ENCODE data around the gene IL10RB. TPM values are rescaled to one million over a fixed set of nuclear protein-coding genes. Genes with fewer than 3 reads are reported as not detected.

Gene IL10RB
- polyA plus RNA-seq, 1 donor, result 76.6 TPM

DNA sequence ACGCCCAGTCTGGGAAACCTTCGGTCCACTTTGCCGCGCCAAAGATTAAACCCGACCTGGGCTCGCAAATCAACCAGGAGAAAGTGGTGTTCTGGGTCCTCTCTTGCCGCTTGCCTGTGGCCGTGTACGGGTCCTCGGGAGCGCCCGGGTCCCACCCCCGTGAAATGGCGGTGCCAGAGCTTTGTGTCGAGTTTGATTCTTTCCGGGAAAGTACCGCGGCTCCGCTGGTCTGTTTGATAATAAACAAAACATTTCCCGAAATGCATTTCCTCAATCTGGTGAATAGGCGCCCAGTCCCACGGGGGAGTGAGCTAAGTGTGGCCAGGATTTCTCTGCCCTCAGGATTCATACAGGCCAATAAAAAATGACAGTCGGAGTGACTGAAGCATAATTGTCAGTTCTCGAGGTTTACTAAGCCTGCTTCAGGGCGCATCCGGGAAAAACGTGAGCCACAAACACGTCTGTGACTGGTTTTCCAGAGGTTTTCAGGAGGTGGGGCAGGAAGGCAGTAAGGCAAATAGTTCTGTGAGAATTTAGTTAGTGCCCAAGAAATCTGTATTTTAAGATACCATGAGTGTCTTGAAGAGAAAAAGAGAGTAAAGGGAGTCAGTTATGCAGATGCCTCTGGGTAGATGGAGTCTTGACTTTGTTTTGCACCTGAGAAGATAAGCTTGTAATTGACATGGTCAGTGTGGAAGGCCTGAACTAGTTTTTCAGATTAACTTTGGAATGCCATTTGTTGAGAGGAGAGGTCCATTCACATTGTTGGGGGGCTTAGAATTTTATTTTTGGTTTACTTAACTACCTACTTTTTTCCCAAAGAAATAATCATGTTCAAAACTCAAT lies 59.3 kb downstream of the IL10RB start:
- no peaks in the 10 kb centered on the region for H3K4me1 ChIP-seq (ENCODE audit: control insufficient read depth, insufficient read depth, low read length)
- peak overlapping the region; percentile 95 for H3K4me3 ChIP-seq (ENCODE audit: low read length)
- no peaks in the 10 kb centered on the region for H3K27me3 ChIP-seq (ENCODE audit: control insufficient read depth, insufficient read depth, low read length)
- peaks cover 2% of the 10 kb centered on the region for H3K36me3 ChIP-seq (ENCODE audit: control insufficient read depth, insufficient read depth, low read length)
- no CpG with 5 or more reads among the region's 28 CpGs for WGBS (ENCODE audit: insufficient coverage, low lambda C conversion rate)
- peak overlapping the region; percentile 98 for H3K27ac ChIP-seq (ENCODE audit: low read length)
- DNase-seq, result peak; percentile 50 to 81
- H3K9me3 ChIP-seq (ENCODE audit: control insufficient read depth, low read depth, low read length), result no peaks in the 10 kb centered on the region

DNA sequence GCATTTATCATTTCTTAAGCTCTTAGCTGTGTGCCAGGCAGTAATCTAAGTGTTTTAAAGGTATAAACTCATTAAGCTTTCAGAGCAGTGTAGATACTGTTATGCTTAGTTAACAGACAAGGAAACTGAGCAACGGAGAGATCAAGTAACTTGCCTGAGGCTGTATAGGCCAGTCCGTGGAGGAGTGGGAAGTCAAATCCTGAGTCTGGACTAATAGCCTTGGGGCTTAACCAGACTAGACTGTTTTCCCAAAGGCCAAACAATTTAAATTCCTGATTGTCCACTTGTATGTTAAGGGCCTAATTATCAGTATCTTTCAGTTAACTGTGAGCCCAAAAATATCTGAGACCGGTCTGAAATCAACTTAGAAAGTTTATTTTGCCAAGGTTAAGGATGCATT lies 61.2 kb downstream of the IL10RB start:
- peaks cover 15% of the 10 kb centered on the region for H3K36me3 ChIP-seq (ENCODE audit: control insufficient read depth, insufficient read depth, low read length)
- H3K4me1 ChIP-seq (ENCODE audit: control insufficient read depth, insufficient read depth, low read length), result no peaks in the 10 kb centered on the region
- no CpG with 5 or more reads among the region's 3 CpGs for WGBS (ENCODE audit: insufficient coverage, low lambda C conversion rate)
- DNase-seq, result no peak
- H3K27ac ChIP-seq (ENCODE audit: low read length), result no peak overlapping the region
- no peaks in the 10 kb centered on the region for H3K27me3 ChIP-seq (ENCODE audit: control insufficient read depth, insufficient read depth, low read length)
- H3K4me3 ChIP-seq (ENCODE audit: low read length), result no peak overlapping the region
- peaks cover 3% of the 10 kb centered on the region for H3K9me3 ChIP-seq (ENCODE audit: control insufficient read depth, low read depth, low read length)

DNA sequence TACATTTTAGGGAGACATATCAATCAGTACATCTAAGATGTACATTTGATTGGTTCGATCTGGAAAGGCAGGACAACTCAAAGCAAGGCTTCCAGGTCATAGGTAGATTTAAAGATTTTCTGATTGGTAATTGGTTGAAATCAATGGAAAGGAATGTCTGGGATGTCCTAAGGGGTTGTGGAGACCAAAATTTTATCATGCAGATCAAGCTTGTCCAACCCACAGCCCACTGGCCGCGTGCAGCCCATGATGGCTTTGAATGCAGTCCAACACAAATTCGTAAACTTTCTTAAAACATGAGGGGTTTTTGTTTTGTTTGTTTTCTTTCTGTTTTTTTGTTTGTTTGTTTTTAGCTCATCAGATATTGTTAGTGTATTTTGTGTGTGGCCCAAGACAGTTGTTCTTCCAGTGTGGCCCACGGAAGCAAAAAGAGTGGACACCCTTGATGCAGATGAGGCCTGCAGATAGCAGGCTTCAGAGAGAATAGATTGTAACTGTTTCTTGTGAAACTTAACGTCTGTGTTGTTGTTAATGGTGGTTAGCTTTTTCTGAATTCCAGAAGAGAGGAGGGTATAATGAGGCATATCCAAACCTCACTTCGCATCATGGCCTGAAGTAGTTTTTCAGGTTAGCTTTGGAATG lies 61.7 kb downstream of the IL10RB start:
- WGBS (ENCODE audit: insufficient coverage, low lambda C conversion rate), result 100% methylated on average over 1 of the region's 7 CpGs
- DNase-seq, result no peak

DNA sequence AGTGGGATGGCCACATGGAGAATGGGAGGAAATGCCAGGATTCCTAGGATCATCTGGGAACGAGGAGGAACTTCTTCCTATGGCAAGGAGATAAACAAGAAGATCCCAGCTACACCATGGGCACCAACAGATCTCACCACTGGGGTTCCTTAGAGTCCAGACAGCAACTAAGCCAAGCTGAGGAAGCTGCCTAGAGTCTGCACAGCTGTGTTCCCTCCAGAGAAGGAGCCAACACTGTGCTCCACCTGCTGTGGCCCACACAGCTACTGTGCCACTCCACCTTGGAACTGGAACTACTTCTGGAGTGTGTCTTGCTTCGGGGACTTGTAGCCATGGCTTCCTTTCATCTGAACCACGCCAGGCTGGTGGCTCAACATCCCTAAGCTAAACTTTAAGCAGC lies 64.6 kb downstream of the IL10RB start:
- Histone ChIP-seq H3K4me3 (ENCODE audit: low read length) (no peak overlapping the region), H3K9me3 (ENCODE audit: control insufficient read depth, low read depth, low read length) (peaks cover 6% of the 10 kb centered on the region), H3K4me1 (ENCODE audit: control insufficient read depth, insufficient read depth, low read length) (no peaks in the 10 kb centered on the region), H3K36me3 (ENCODE audit: control insufficient read depth, insufficient read depth, low read length) (peaks cover 15% of the 10 kb centered on the region), H3K27me3 (ENCODE audit: control insufficient read depth, insufficient read depth, low read length) (no peaks in the 10 kb centered on the region), H3K27ac (ENCODE audit: low read length) (no peak overlapping the region)
- whole genome bisulfite sequencing (ENCODE audit: insufficient coverage, low lambda C conversion rate), result 80% methylated on average over 1 of the region's 3 CpGs
- DNase-seq, result no peak

More for the DNA sequence above, 61.7 kb downstream of the IL10RB start:
- H3K4me3 ChIP-seq (ENCODE audit: low read length), result no peak overlapping the region
- H3K27ac ChIP-seq (ENCODE audit: low read length), result no peak overlapping the region
- peaks cover 15% of the 10 kb centered on the region for H3K36me3 ChIP-seq (ENCODE audit: control insufficient read depth, insufficient read depth, low read length)
- no peaks in the 10 kb centered on the region for H3K4me1 ChIP-seq (ENCODE audit: control insufficient read depth, insufficient read depth, low read length)
- no peaks in the 10 kb centered on the region for H3K27me3 ChIP-seq (ENCODE audit: control insufficient read depth, insufficient read depth, low read length)
- H3K9me3 ChIP-seq (ENCODE audit: control insufficient read depth, low read depth, low read length), result peaks cover 3% of the 10 kb centered on the region

DNA sequence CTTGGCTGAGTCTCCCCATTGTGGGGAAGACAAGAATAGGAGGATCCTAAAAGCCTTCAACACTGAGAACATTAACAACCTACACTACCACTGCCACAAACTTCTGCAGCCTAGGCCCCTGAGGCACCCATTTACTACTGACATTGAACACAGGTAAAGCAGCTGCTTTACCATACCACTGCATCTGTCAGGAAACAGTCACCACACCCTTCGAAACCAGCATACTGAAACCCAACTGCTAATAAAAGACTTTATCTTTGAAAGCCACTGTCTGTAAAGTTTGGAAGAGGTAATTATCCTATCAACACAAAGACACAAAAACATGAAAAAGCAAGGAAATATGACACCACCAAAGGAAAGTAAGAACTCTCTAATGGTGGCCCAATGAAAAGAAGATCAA lies 66.0 kb downstream of the IL10RB start:
- Histone ChIP-seq H3K4me1 (ENCODE audit: control insufficient read depth, insufficient read depth, low read length) (no peaks in the 10 kb centered on the region), H3K36me3 (ENCODE audit: control insufficient read depth, insufficient read depth, low read length) (peaks cover 18% of the 10 kb centered on the region), H3K27me3 (ENCODE audit: control insufficient read depth, insufficient read depth, low read length) (no peaks in the 10 kb centered on the region), H3K27ac (ENCODE audit: low read length) (no peak overlapping the region), H3K9me3 (ENCODE audit: control insufficient read depth, low read depth, low read length) (peaks cover 6% of the 10 kb centered on the region), H3K4me3 (ENCODE audit: low read length) (no peak overlapping the region)
- no peak for DNase-seq
- WGBS (ENCODE audit: insufficient coverage, low lambda C conversion rate), result no CpG with 5 or more reads among the region's 1 CpG

DNA sequence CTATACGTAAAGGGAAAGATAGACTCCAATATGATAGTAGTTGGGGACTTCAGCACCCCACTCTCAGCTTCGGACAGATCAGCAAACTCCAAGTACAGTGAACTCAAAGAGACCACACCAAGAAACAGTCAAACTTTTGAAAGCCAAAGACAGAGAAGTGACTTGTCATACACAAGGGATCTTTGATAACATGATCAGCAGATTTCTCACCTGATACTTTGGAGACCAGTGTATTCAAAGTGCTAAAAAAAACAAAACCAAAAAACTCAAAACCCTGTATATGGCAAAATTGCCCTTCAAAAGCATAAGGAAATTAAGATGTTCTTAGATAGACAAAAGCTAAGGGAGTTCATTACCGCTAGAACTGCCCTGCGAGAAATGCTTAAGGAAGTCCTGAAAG lies 68.0 kb downstream of the IL10RB start:
- Histone ChIP-seq H3K9me3 (ENCODE audit: control insufficient read depth, low read depth, low read length) (peaks cover 6% of the 10 kb centered on the region), H3K4me1 (ENCODE audit: control insufficient read depth, insufficient read depth, low read length) (no peaks in the 10 kb centered on the region), H3K36me3 (ENCODE audit: control insufficient read depth, insufficient read depth, low read length) (peaks cover 19% of the 10 kb centered on the region), H3K27me3 (ENCODE audit: control insufficient read depth, insufficient read depth, low read length) (no peaks in the 10 kb centered on the region), H3K27ac (ENCODE audit: low read length) (no peak overlapping the region), H3K4me3 (ENCODE audit: low read length) (no peak overlapping the region)
- WGBS (ENCODE audit: insufficient coverage, low lambda C conversion rate), result no CpG with 5 or more reads among the region's 4 CpGs
- DNase-seq, result no peak

DNA sequence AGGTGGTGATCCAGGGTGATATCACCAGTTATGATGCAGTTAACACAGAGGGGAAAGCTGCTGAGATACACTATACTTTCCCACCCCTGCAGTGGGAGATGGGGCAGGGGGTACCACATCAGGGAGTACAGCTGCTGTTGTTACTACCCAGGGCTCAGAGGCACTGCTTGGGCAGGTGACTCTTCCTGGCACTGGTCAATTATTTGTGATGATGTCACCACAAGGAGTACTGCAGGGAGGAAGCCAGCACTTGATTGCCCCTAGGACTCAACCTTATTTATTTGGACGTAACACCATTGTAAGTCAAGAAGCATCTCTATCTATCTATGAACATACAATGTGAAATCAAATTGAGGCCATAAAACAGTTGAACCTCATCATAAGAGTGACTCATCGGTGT lies 68.7 kb downstream of the IL10RB start:
- Histone ChIP-seq H3K4me3 (ENCODE audit: low read length) (no peak overlapping the region), H3K4me1 (ENCODE audit: control insufficient read depth, insufficient read depth, low read length) (no peaks in the 10 kb centered on the region), H3K9me3 (ENCODE audit: control insufficient read depth, low read depth, low read length) (peaks cover 6% of the 10 kb centered on the region), H3K27me3 (ENCODE audit: control insufficient read depth, insufficient read depth, low read length) (no peaks in the 10 kb centered on the region), H3K27ac (ENCODE audit: low read length) (no peak overlapping the region), H3K36me3 (ENCODE audit: control insufficient read depth, insufficient read depth, low read length) (peaks cover 19% of the 10 kb centered on the region)
- no peak for DNase-seq
- WGBS (ENCODE audit: insufficient coverage, low lambda C conversion rate), result 100% methylated on average over 1 of the region's 2 CpGs

DNA sequence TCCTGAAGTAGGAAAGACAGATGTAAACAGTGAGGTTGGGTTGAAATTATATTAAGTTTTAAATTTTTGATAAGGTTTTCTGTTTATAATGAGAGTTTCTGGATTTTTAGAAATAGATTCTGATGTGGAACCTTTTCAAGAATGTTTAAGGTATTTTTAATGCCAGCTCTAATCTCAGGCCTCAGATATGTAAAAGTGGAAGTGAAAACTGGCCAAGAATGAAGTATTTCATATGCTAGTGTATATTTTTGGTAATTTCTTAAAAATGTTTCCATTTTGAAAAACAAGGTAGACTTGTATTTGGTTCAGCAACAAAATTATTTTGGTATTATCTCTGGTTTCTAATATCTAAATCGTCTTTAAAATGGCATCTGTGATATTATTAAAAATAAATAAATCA lies 73.0 kb downstream of the IL10RB start:
- peaks cover 36% of the 10 kb centered on the region for H3K36me3 ChIP-seq (ENCODE audit: control insufficient read depth, insufficient read depth, low read length)
- WGBS (ENCODE audit: insufficient coverage, low lambda C conversion rate), result no CpG with 5 or more reads among the region's 1 CpG

DNA sequence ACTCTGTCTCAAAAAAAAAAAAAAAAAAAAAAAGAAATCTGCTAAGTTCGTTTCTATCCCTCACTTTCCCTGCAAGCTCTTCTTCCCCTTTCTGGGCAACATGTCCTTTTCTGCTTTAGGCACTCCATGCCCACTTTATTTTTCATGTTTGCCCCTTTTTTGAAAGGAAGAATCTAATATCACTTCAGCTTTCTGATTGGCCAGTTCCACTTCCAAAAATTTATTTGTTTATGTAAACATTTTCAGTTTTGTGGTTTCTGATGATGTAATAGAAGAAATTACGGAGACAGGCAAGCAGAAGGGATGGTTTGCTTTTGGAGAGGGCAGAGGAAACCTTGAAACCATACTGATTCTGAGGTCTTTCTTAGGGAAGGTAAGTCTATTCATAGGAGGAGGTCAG lies 73.8 kb downstream of the IL10RB start:
- Histone ChIP-seq H3K4me3 (ENCODE audit: low read length) (no peak overlapping the region), H3K4me1 (ENCODE audit: control insufficient read depth, insufficient read depth, low read length) (no peaks in the 10 kb centered on the region), H3K27me3 (ENCODE audit: control insufficient read depth, insufficient read depth, low read length) (no peaks in the 10 kb centered on the region), H3K36me3 (ENCODE audit: control insufficient read depth, insufficient read depth, low read length) (peaks cover 37% of the 10 kb centered on the region), H3K27ac (ENCODE audit: low read length) (no peak overlapping the region), H3K9me3 (ENCODE audit: control insufficient read depth, low read depth, low read length) (no peaks in the 10 kb centered on the region)
- 80% methylated on average over 2 of the region's 2 CpGs for WGBS (ENCODE audit: insufficient coverage, low lambda C conversion rate)
- no peak for DNase-seq

More for the DNA sequence above, 73.0 kb downstream of the IL10RB start:
- no peak for DNase-seq
- H3K27me3 ChIP-seq (ENCODE audit: control insufficient read depth, insufficient read depth, low read length), result no peaks in the 10 kb centered on the region
- no peaks in the 10 kb centered on the region for H3K4me1 ChIP-seq (ENCODE audit: control insufficient read depth, insufficient read depth, low read length)
- no peaks in the 10 kb centered on the region for H3K9me3 ChIP-seq (ENCODE audit: control insufficient read depth, low read depth, low read length)
- no peak overlapping the region for H3K4me3 ChIP-seq (ENCODE audit: low read length)
- no peak overlapping the region for H3K27ac ChIP-seq (ENCODE audit: low read length)

DNA sequence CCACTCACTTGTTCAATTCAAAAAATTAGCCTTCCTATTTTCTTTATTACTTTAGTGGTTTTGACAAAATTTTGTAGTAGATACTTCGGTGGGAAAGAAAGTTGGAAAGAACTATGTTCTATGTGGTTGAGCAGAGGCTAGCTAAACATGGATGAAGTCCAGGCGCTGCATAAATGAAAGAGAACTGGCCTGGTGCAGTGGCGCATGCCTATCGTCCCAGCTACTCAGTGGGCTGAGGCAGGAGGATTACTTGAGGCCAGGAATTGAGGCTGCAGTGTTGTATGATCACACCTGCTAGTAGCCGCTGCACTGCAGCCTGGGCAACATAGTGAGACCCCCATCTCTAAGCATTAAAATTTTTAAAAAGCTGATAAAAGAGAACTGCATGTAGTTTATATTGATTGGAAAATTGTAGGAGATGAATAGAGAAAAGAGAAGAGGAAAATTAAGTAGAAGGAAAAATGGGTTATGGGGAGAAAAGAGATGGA lies 79.6 kb downstream of the IL10RB start:
- H3K36me3 ChIP-seq (ENCODE audit: control insufficient read depth, insufficient read depth, low read length), result peaks cover 60% of the 10 kb centered on the region
- H3K4me1 ChIP-seq (ENCODE audit: control insufficient read depth, insufficient read depth, low read length), result no peaks in the 10 kb centered on the region
- WGBS (ENCODE audit: insufficient coverage, low lambda C conversion rate), result no CpG with 5 or more reads among the region's 5 CpGs
- no peaks in the 10 kb centered on the region for H3K27me3 ChIP-seq (ENCODE audit: control insufficient read depth, insufficient read depth, low read length)
- no peaks in the 10 kb centered on the region for H3K9me3 ChIP-seq (ENCODE audit: control insufficient read depth, low read depth, low read length)
- no peak overlapping the region for H3K27ac ChIP-seq (ENCODE audit: low read length)
- DNase-seq, result no peak
- H3K4me3 ChIP-seq (ENCODE audit: low read length), result no peak overlapping the region
